ENCODE data around the gene SUMO4.

GRCh38 chr6:149445095-149445466, 45.0 kb downstream of the SUMO4 start:
- no peak for TF ChIP-seq POLR2AphosphoS5 (IDR thresholded peaks at IDR 0.05; ENCODE audit: low read depth, low read length)
- no peak for TF ChIP-seq POLR2A (IDR thresholded peaks at IDR 0.05; ENCODE audit: low read depth, low read length)

Data from GM12892 (cell line).